HG02763 (cell line): Measurements from ENCODE around the gene LRRC37A3.
"Not testable (repeated sequence)": the region's sequence is repeated elsewhere in the genome, so short reads cannot be mapped to it uniquely, and the experiment has no call there.

ENCODE experiments used
- ATAC-seq: cut with Tn5 transposase; IDR thresholded peaks from one replicate; pipeline ENCODE4 v1.9.1; 2021; ENCODE audit warnings: mild to moderate bottlenecking, moderate library complexity; ENCODE audit not compliant: unreplicated experiment

LRRC37A3 gene

GRCh38 chr17:64837018-64837761 lies 82.1 kb downstream of the LRRC37A3 start:
- peak; percentile 94 for ATAC-seq

GRCh38 chr17:64836623-64837017 lies 82.7 kb downstream of the LRRC37A3 start:
- peak; percentile 25 for ATAC-seq

- ATAC-seq: not testable (repeated sequence)
Observed at GRCh38 chr17:64834060-64834459, 85.2 kb downstream of the LRRC37A3 start.

GRCh38 chr17:64830631-64831040 lies 88.6 kb downstream of the LRRC37A3 start:
- ATAC-seq: not testable (repeated sequence)

- not testable (repeated sequence) for ATAC-seq
Observed at GRCh38 chr17:64829824-64830630, 89.3 kb downstream of the LRRC37A3 start.

- ATAC-seq: not testable (repeated sequence)
Observed at GRCh38 chr17:64829068-64829467, 90.2 kb downstream of the LRRC37A3 start.

- ATAC-seq: not testable (repeated sequence)
Observed at GRCh38 chr17:64818904-64819303, 100.4 kb downstream of the LRRC37A3 start.

GRCh38 chr17:64815833-64816198 lies 103.5 kb downstream of the LRRC37A3 start:
- ATAC-seq: not testable (repeated sequence)

- not testable (repeated sequence) for ATAC-seq
Observed at GRCh38 chr17:64814993-64815832, 104.1 kb downstream of the LRRC37A3 start.

GRCh38 chr17:64808178-64808977 lies 110.9 kb downstream of the LRRC37A3 start:
- peak; percentile 79 for ATAC-seq
